HEK293T (cell line): ENCODE measurements around the gene WRNIP1.

Experiments used
- CTCF ChIA-PET: fragments of 350-600 bp; formaldehyde crosslinking; extraction: SDS; loops from one replicate; lab custom pipeline; 2021; ENCODE audit warnings: antibody characterized with exemption, inconsistent platforms; lab: Yijun Ruan, JAX
- POLR2A ChIA-PET: fragments of 350-600 bp; formaldehyde crosslinking; extraction: SDS; loops from one replicate; lab custom pipeline; 2020; ENCODE audit warnings: antibody characterized with exemption, inconsistent platforms; lab: Yijun Ruan, JAX
- DNase-seq: peaks from one replicate; pipeline ENCODE4 v3.0.0; 2012; ENCODE audit warnings: mixed read lengths; ENCODE audit errors: extremely low spot score
- ARNT ChIP-seq: fragments of 450-650 bp; IDR thresholded peaks from 2 replicates; pipeline ENCODE4 v1.6.1; 2017; ENCODE audit warnings: mild to moderate bottlenecking
- BHLHE40 ChIP-seq: fragments of 450-650 bp; IDR thresholded peaks from 2 replicates; pipeline ENCODE4 v1.6.1; 2016; ENCODE audit warnings: mild to moderate bottlenecking, moderate library complexity, borderline replicate concordance
- CTBP1 ChIP-seq: fragments of 450-650 bp; IDR thresholded peaks from 2 replicates; pipeline ENCODE4 v1.6.1; 2016; ENCODE audit warnings: borderline replicate concordance
- ELF4 ChIP-seq: fragments of 450-650 bp; IDR thresholded peaks from 2 replicates; pipeline ENCODE4 v1.6.1; 2017; ENCODE audit warnings: antibody characterized with exemption
- FOXA1 ChIP-seq: fragments of 450-650 bp; IDR thresholded peaks from 2 replicates; pipeline ENCODE4 v1.6.1; 2016; ENCODE audit warnings: mild to moderate bottlenecking
- FOXK2 ChIP-seq: fragments of 450-650 bp; IDR thresholded peaks from 2 replicates; pipeline ENCODE4 v1.6.1; 2016; ENCODE audit warnings: mild to moderate bottlenecking
- FOXM1 ChIP-seq: fragments of 450-650 bp; IDR thresholded peaks from 2 replicates; pipeline ENCODE4 v1.6.1; 2017; ENCODE audit warnings: mild to moderate bottlenecking, borderline replicate concordance
- HDGF ChIP-seq: fragments of 450-650 bp; IDR thresholded peaks from 2 replicates; pipeline ENCODE4 v1.6.1; 2017; ENCODE audit warnings: antibody characterized with exemption, borderline replicate concordance
- L3MBTL2 ChIP-seq: fragments of 450-650 bp; conservative IDR thresholded peaks from 2 replicates; pipeline ENCODE4 v1.6.1; 2016; ENCODE audit warnings: mild to moderate bottlenecking
- LEF1 ChIP-seq: fragments of 450-650 bp; IDR thresholded peaks from 2 replicates; pipeline ENCODE4 v1.6.1; 2017; ENCODE audit warnings: mild to moderate bottlenecking, borderline replicate concordance
- NFRKB ChIP-seq: fragments of 450-650 bp; IDR thresholded peaks from 2 replicates; pipeline ENCODE4 v1.6.1; 2016; ENCODE audit warnings: mild to moderate bottlenecking, moderate library complexity
- SP1 ChIP-seq: fragments of 450-650 bp; IDR thresholded peaks from 2 replicates; pipeline ENCODE4 v1.6.1; 2017
- SUZ12 ChIP-seq: fragments of 450-650 bp; IDR thresholded peaks from 2 replicates; pipeline ENCODE4 v1.6.1; 2016; ENCODE audit warnings: mild to moderate bottlenecking
- TARDBP ChIP-seq: fragments of 450-650 bp; IDR thresholded peaks from 2 replicates; pipeline ENCODE4 v1.6.1; 2016
- ZNF384 ChIP-seq: fragments of 450-650 bp; IDR thresholded peaks from 2 replicates; pipeline ENCODE4 v1.6.1; 2016
- TF ChIP-seq, protein P1 (sequence below): fragments of 450-650 bp; IDR thresholded peaks from 2 replicates; pipeline ENCODE4 v1.6.1; 2016

WRNIP1 gene

GRCh38 chr6:2738373-2738979 is 26.7 kb upstream of the WRNIP1 start:
- POLR2A ChIA-PET: interaction anchor here (1.4 to 3.3 kb wide), 3 partner anchors 12 to 251 kb away, joined by 3 to 13 read pairs (median 5); no protein-coding TSS in a partner anchor
- CTCF ChIA-PET: interaction anchor here (0.5 to 5.5 kb wide), 23 partner anchors 8 to 388 kb away, joined by 3 to 46 read pairs (median 4); partner anchors contain the start of gene MYLK4
- peak; percentile 65 for DNase-seq
- TF ChIP-seq L3MBTL2 (no peak), ARNT (no peak), BHLHE40 (no peak), FOXK2 (no peak), NFRKB (no peak), ELF4 (no peak), HDGF (no peak), SP1 (no peak), LEF1 (no peak), ZNF384 (no peak), FOXM1 (no peak), SUZ12 (no peak), CTBP1 (no peak)
- TF ChIP-seq, protein P1, sequence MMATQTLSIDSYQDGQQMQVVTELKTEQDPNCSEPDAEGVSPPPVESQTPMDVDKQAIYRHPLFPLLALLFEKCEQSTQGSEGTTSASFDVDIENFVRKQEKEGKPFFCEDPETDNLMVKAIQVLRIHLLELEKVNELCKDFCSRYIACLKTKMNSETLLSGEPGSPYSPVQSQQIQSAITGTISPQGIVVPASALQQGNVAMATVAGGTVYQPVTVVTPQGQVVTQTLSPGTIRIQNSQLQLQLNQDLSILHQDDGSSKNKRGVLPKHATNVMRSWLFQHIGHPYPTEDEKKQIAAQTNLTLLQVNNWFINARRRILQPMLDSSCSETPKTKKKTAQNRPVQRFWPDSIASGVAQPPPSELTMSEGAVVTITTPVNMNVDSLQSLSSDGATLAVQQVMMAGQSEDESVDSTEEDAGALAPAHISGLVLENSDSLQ: no peak

DNA sequence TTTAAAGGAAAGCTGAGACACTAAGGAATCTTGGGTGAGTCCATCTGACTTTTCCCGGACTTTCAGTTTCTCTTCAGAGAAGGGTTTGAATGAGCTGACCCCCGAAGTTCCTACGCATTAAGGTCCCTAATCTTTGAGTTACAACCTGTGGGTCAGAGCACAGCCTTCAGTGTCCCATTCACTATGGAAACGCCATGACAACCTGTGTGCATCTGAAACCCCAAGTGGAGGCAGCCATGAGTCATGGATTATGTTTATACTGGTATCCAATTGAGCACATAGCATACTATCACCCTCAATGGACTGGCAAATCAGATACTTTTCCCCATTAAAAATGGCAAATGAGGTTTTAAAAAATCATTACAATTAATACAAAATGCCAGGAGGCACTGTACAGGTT is 25.9 kb upstream of the WRNIP1 start:
- CTCF ChIA-PET: interaction anchor here (2.0 to 5.5 kb wide), 4 partner anchors 11 to 52 kb away, joined by 5 to 46 read pairs (median 12); partner anchors contain the start of gene MYLK4
- POLR2A ChIA-PET: interaction anchor here (1.9 kb wide), 1 partner anchor 251 kb away, joined by 5 read pairs; no protein-coding TSS in a partner anchor
- no peak for DNase-seq
- TF ChIP-seq ZNF384: no peak
- no peak for TF ChIP-seq ARNT
- no peak for TF ChIP-seq ELF4
- no peak for TF ChIP-seq TARDBP
- no peak for TF ChIP-seq LEF1
- TF ChIP-seq, protein P1: no peak

GRCh38 chr6:2740581-2740980 is 24.6 kb upstream of the WRNIP1 start:
- POLR2A ChIA-PET: no interaction called here
- CTCF ChIA-PET: interaction anchor here (5.5 kb wide), 1 partner anchor 9 kb away, joined by 46 read pairs; the partner anchor contains the start of gene MYLK4
- TF ChIP-seq FOXK2 (no peak), SP1 (no peak), ZNF384 (no peak), ARNT (no peak), HDGF (no peak), SUZ12 (no peak), TARDBP (no peak), BHLHE40 (no peak), NFRKB (no peak), LEF1 (no peak), FOXM1 (no peak), CTBP1 (no peak), L3MBTL2 (no peak), ELF4 (no peak)
- TF ChIP-seq, protein P1: no peak
- DNase-seq: no peak

DNA sequence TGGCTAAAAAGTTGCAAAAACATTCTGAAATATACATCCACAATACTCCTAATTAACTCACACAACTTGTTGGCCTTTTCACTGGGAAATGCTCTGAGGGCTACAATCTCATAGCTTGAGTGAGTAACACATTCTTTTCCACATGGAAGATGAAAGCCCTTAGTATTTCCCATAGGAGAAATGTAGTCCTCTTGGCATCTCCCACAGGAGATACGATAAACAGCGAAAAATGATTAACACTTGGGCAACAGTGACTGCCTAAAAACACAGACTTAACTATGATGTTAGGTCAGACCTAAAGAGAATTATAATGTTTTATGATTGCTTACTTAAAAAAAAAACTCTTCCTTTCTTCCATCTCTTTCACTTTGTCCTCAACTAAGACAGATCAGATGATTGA is 23.4 kb upstream of the WRNIP1 start:
- TF ChIP-seq ZNF384 (no peak), NFRKB (no peak), FOXA1 (no peak), SUZ12 (no peak), CTBP1 (no peak), FOXK2 (no peak), ELF4 (no peak)
- CTCF ChIA-PET: interaction anchor here (5.5 kb wide), 1 partner anchor 8 kb away, joined by 46 read pairs; the partner anchor contains the start of gene MYLK4
- DNase-seq: no peak
- POLR2A ChIA-PET: no interaction called here

DNA sequence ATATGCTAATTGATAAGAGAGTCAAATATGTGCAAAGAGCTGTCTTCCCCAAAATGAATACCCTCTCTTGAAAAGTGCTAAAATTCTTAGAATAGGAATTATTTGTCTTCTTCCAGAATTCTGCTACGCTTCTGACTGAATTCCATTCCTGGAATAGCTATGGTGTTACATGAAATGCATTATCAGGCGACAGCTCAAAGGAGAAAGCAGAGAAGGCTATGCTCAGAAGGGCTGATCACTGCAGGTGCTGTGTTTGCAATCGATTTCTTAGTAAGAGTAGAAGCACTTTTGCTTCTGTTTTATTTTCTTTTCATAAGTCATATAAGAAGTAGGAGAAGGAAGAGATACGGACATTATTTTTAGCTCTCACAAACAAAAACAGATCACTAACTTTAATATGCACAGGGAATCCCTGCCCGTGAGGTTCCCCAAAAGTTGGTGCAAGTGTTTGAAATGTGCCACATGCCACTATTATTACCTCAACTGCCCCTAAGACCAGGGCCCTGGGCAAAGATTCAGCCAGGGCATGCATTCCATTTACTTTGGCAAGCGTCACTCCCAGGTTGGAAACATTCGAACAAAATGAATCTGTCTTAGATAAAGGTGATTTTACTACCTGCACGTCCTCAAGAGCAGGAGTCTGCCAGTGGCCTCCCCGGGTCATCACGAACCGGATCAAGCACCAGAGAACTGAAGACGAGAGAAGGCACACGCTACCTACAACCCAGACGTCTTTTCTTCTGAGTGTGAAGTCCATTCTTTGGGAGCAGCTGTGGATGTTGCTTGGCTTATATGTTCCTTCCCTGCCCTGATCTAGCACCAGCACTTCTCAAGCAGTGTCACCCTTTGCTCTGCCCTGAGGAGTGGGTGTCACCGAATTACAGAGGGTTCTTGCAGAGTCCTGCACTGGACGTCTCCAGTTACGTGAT is 21.6 kb upstream of the WRNIP1 start:
- TF ChIP-seq SUZ12 (no peak), TARDBP (no peak), LEF1 (no peak), HDGF (no peak), NFRKB (no peak), ARNT (no peak), BHLHE40 (no peak), CTBP1 (no peak), FOXA1 (no peak), ELF4 (no peak)
- TF ChIP-seq, protein P1: no peak
- CTCF ChIA-PET: interaction anchor here (0.7 to 1.0 kb wide), 2 partner anchors 21 to 49 kb away, joined by 3 to 4 read pairs; partner anchors contain the start of gene WRNIP1
- DNase-seq: no peak
- POLR2A ChIA-PET: interaction anchor here (1.0 kb wide), 1 partner anchor 23 kb away, joined by 3 read pairs; no protein-coding TSS in a partner anchor
